IPS-18c (cell line): ENCODE measurements around the gene MUC5B.
"Not testable (repeated sequence)": the region's sequence is repeated elsewhere in the genome, so short reads cannot be mapped to it uniquely, and the experiment has no call there.

Source experiments
- H3K4me3 ChIP-seq: 2 replicates; pipeline ENCODE4 v1.7.0; 2013; ENCODE audit warnings: low read depth, mild to moderate bottlenecking, low read length, moderate library complexity; ENCODE audit not compliant: insufficient read depth
- H3K9me3 ChIP-seq: one replicate; pipeline ENCODE4 v1.6.1; 2013; ENCODE audit warnings: mild to moderate bottlenecking, low read length, moderate library complexity; ENCODE audit not compliant: control insufficient read depth, insufficient read depth

The MUC5B gene

DNA sequence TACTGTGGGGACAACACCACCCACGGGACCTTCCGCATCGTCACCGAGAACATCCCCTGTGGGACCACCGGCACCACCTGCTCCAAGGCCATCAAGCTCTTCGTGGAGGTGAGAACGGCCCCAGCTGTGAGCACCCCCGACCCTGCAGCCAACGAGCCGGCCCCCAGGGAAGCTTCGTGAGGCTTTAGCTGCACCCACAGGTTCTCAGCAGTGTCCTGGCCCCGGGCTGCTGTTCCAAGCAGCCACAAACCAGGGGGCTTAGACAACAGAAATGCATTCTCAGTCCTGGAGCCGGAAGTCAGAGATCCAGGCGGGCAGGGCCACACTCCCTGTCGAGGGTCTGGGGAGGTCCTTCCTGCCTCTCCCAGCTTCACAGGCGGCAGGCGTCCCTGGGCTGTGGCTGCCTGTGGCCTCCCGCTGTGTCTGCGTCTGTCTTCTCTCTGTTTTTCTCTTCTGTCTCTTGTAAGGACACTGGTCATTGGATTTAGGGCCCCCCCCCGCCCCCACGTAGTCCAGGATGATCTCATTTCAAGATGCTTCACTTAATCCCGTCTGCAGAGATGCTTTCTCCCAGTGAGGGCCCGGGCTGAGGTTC, 12.5 kb downstream of the MUC5B start:
- H3K4me3 ChIP-seq: no peak overlapping the region
- H3K9me3 ChIP-seq: peaks cover 3% of the 10 kb centered on the region

DNA sequence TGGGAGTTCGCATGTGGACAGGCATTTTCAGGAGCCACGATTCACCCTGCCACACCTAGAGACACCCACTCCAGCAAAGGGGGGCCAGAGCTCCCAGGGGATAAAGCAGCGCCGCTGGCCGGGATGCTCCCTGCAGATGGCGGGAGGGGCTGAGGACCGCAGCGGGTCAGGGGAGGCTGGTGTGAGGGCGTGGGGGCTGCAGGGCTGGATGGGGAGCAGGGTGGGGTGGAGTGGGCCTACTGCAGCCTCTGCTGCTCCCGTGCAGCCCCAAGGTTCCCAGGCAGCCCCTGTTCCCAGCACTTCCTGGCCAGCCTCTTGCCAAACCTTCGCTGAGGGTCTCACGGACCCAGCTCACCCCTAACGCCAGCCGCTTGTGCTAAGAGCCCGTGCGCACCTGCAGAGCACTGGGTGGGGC, 13.0 kb downstream of the MUC5B start:
- H3K9me3 ChIP-seq: peaks cover 3% of the 10 kb centered on the region

DNA sequence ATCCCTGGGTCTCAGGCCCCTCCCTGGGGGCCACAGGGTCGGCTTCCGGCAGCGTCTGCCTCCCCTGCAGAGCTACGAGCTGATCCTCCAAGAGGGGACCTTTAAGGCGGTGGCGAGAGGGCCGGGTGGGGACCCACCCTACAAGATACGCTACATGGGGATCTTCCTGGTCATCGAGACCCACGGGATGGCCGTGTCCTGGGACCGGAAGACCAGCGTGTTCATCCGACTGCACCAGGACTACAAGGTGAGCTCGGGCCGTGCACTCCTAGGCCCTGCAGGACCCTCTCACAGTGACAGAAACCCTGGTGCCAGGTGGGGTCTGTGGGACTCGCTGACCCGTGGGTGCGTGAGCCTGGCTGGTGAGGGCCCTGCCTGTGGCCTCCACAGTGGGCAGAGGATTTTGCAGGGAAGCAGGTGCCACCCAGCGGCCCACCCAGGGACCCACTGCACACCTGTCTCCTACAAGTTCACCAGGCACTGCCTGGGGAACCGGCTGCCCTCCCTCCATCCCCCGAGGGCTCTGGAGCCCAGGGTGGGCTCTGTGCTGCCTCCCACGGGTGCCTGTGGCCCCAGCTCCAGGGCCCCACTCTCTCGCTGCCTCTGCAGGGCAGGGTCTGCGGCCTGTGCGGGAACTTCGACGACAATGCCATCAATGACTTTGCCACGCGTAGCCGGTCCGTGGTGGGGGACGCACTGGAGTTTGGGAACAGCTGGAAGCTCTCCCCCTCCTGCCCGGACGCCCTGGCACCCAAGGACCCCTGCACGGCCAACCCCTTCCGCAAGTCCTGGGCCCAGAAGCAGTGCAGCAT, 13.7 kb downstream of the MUC5B start:
- Histone ChIP-seq H3K4me3 (no peak overlapping the region), H3K9me3 (peaks cover 5% of the 10 kb centered on the region)

More for the DNA sequence above, 13.0 kb downstream of the MUC5B start:
- H3K4me3 ChIP-seq: no peak overlapping the region

DNA sequence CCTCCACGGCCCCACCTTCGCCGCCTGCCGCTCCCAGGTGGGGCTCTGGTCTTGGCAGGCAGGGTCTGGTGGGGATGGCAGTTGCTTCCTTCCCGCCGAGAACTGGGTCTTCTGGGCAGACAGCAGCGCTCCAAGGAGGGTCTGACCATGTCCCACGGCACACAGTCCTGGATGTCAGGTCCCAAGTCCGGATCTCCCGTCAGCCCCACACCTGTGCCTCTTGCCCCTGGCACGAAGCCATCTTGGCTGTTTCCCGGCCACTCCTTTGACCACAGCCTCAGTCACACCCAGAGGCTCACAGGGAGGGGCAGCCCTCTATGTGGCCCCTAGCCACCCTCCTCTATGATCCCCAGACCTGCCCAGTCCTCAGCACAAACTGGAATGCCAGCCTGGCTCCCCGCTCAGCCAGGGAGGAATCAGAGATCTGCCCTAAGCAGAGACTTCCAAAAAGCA, 14.3 kb downstream of the MUC5B start:
- Histone ChIP-seq H3K9me3 (peaks cover 5% of the 10 kb centered on the region), H3K4me3 (no peak overlapping the region)

DNA sequence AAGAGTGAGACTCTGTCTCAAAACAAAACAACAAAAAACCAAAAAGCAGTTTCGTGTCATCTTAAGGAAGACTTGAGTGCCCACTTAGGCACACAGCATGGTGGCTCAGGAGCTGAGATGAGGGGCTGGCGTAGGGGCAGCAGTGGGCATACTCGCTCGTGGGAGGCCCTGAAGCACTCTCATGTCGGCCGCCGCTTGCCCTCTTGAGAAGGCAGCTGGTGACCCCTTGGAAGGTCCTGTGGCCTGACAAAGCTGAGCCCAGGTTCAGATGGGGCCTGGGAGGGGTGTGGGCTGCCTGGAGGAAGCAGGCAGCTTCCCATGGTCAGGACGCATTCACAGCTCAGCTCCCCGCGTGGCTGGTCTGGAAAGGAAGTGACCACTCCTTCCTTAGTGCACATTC, 15.0 kb downstream of the MUC5B start:
- no peak overlapping the region for H3K4me3 ChIP-seq
- H3K9me3 ChIP-seq: peaks cover 5% of the 10 kb centered on the region

DNA sequence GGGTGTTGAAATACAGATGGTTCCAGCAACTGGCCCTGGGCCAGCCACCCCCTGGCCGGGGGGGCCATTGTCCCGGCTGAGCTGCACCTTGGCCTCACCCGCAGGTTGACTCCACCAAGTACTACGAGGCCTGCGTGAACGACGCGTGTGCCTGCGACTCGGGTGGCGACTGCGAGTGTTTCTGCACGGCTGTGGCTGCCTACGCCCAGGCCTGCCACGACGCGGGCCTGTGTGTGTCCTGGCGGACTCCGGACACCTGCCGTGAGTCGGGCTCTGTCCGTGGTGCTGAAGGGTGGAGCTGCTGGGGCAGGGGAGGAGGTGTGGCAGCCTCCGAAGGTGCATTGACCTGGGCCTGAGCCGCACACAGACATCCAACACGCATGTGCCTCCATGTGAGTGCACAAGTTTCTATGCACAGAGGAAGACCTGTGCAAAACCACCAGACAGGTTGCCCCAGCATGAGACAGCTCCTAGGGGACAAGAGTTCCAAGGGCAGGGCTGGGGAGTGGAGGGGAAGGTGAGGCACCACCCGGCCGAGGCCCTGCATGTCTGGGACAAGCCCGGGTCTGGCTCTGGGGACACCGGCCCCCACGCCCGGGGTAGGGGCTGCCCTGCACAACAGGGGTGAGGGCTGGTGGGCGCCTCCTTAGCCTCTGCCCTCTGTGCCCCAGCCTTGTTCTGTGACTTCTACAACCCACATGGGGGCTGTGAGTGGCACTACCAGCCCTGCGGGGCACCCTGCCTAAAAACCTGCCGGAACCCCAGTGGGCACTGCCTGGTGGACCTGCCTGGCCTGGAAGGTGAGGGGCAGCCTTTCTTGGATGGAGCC, 16.1 kb downstream of the MUC5B start:
- Histone ChIP-seq H3K4me3 (no peak overlapping the region), H3K9me3 (peaks cover 5% of the 10 kb centered on the region)

DNA sequence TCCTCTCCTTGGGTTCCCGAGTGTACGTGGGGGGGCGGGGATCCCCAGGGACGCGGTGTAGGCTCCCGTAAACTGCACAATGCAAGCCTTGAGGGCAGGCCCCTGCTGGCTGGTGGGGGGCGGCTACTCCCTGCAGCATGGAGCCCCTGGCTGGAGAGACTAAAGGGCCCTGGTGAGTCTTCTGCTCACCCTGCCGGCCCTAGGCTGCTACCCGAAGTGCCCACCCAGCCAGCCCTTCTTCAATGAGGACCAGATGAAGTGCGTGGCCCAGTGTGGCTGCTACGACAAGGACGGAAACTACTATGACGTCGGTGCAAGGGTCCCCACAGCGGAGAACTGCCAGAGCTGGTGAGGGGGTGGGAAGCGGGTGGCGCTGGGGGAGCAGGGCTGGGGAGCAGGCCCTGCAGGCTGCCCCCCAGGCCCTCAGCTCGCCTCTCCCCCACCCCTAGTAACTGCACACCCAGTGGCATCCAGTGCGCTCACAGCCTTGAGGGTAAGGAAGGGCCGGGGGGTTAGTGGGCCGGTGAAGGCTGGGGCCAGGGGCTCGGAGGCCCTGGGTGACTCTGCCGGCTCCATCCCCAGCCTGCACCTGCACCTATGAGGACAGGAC, 16.8 kb downstream of the MUC5B start:
- Histone ChIP-seq H3K4me3 (no peak overlapping the region), H3K9me3 (peaks cover 5% of the 10 kb centered on the region)

DNA sequence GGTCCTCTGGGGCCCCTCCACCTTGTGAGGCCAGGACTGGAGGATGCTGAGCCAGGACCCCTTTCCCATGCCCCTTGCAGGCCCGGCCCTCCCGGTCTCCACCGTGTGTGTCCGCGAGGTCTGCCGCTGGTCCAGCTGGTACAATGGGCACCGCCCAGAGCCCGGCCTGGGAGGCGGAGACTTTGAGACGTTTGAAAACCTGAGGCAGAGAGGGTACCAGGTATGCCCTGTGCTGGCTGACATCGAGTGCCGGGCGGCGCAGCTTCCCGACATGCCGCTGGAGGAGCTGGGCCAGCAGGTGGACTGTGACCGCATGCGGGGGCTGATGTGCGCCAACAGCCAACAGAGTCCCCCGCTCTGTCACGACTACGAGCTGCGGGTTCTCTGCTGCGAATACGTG, 17.9 kb downstream of the MUC5B start:
- peaks cover 5% of the 10 kb centered on the region for H3K9me3 ChIP-seq
- no peak overlapping the region for H3K4me3 ChIP-seq

DNA sequence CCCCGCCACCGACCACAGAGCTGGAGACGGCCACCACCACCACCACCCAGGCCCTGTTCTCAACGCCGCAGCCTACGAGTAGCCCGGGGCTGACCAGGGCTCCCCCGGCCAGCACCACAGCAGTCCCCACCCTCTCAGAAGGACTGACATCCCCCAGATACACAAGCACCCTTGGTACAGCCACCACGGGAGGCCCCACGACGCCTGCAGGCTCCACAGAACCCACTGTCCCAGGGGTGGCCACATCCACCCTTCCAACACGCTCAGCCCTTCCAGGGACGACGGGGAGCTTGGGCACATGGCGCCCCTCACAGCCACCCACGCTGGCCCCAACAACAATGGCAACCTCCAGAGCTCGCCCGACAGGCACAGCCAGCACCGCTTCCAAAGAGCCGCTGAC, 18.8 kb downstream of the MUC5B start:
- H3K9me3 ChIP-seq: peaks cover 5% of the 10 kb centered on the region
- H3K4me3 ChIP-seq: no peak overlapping the region

DNA sequence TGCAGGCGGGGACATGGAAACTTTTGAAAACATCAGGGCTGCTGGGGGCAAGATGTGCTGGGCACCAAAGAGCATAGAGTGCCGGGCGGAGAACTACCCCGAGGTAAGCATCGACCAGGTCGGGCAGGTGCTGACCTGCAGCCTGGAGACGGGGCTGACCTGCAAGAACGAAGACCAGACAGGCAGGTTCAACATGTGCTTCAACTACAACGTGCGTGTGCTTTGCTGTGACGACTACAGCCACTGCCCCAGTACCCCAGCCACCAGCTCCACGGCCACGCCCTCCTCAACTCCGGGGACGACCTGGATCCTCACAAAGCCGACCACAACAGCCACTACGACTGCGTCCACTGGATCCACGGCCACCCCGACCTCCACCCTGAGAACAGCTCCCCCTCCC, 19.4 kb downstream of the MUC5B start:
- Histone ChIP-seq H3K9me3 (peaks cover 5% of the 10 kb centered on the region), H3K4me3 (no peak overlapping the region)

DNA sequence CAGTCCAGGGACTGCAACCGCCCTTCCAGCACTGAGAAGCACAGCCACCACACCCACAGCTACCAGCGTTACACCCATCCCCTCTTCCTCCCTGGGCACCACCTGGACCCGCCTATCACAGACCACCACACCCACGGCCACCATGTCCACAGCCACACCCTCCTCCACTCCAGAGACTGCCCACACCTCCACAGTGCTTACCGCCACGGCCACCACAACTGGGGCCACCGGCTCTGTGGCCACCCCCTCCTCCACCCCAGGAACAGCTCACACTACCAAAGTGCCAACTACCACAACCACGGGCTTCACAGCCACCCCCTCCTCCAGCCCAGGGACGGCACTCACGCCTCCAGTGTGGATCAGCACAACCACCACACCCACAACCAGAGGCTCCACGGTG, 19.9 kb downstream of the MUC5B start:
- H3K9me3 ChIP-seq, H3K4me3 ChIP-seq: not testable (repeated sequence)

DNA sequence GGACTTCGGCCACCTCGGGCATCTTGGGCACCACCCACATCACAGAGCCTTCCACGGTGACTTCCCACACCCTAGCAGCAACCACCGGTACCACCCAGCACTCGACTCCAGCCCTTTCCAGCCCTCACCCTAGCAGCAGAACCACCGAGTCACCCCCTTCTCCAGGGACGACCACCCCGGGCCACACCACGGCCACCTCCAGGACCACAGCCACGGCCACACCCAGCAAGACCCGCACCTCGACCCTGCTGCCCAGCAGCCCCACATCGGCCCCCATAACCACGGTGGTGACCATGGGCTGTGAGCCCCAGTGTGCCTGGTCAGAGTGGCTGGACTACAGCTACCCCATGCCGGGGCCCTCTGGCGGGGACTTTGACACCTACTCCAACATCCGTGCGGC, 20.7 kb downstream of the MUC5B start:
- H3K4me3 ChIP-seq, H3K9me3 ChIP-seq: not testable (repeated sequence)

DNA sequence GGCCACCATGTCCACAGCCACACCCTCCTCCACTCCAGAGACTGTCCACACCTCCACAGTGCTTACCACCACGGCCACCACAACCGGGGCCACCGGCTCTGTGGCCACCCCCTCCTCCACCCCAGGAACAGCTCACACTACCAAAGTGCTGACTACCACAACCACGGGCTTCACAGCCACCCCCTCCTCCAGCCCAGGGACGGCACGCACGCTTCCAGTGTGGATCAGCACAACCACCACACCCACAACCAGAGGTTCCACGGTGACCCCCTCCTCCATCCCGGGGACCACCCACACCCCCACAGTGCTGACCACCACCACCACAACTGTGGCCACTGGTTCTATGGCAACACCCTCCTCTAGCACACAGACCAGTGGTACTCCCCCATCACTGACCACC, 21.7 kb downstream of the MUC5B start:
- not testable (repeated sequence) for H3K9me3 ChIP-seq, H3K4me3 ChIP-seq

DNA sequence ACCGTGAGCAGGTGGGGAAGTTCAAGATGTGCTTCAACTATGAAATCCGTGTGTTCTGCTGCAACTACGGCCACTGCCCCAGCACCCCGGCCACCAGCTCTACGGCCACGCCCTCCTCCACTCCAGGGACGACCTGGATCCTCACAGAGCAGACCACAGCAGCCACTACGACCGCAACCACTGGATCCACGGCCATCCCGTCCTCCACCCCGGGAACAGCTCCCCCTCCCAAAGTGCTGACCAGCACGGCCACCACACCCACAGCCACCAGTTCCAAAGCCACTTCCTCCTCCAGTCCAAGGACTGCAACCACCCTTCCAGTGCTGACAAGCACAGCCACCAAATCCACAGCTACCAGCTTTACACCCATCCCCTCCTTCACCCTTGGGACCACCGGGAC, 22.9 kb downstream of the MUC5B start:
- H3K4me3 ChIP-seq, H3K9me3 ChIP-seq: not testable (repeated sequence)

DNA sequence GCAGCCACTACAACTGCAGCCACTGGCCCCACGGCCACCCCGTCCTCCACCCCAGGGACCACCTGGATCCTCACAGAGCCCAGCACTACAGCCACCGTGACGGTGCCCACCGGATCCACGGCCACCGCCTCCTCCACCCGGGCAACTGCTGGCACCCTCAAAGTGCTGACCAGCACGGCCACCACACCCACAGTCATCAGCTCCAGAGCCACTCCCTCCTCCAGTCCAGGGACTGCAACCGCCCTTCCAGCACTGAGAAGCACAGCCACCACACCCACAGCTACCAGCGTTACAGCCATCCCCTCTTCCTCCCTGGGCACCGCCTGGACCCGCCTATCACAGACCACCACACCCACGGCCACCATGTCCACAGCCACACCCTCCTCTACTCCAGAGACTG, 23.4 kb downstream of the MUC5B start:
- not testable (repeated sequence) for H3K4me3 ChIP-seq, H3K9me3 ChIP-seq

DNA sequence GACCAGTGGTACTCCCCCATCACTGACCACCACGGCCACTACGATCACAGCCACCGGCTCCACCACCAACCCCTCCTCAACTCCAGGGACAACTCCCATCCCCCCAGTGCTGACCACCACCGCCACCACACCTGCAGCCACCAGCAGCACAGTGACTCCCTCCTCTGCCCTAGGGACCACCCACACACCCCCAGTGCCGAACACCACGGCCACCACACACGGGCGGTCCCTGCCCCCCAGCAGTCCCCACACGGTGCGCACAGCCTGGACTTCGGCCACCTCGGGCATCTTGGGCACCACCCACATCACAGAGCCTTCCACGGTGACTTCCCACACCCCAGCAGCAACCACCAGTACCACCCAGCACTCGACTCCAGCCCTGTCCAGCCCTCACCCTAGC, 24.2 kb downstream of the MUC5B start:
- not testable (repeated sequence) for H3K4me3 ChIP-seq, H3K9me3 ChIP-seq

DNA sequence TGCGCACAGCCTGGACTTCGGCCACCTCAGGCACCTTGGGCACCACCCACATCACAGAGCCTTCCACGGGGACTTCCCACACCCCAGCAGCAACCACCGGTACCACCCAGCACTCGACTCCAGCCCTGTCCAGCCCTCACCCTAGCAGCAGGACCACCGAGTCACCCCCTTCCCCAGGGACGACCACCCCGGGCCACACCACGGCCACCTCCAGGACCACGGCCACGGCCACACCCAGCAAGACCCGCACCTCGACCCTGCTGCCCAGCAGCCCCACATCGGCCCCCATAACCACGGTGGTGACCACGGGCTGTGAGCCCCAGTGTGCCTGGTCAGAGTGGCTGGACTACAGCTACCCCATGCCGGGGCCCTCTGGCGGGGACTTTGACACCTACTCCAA, 26.1 kb downstream of the MUC5B start:
- H3K4me3 ChIP-seq, H3K9me3 ChIP-seq: not testable (repeated sequence)

DNA sequence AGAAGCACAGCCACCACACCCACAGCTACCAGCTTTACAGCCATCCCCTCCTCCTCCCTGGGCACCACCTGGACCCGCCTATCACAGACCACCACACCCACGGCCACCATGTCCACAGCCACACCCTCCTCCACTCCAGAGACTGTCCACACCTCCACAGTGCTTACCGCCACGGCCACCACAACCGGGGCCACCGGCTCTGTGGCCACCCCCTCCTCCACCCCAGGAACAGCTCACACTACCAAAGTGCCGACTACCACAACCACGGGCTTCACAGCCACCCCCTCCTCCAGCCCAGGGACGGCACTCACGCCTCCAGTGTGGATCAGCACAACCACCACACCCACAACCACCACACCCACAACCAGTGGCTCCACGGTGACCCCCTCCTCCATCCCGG, 27.5 kb downstream of the MUC5B start:
- not testable (repeated sequence) for H3K9me3 ChIP-seq, H3K4me3 ChIP-seq
